Activated T-cell treated with anti-CD3 and anti-CD28 coated beads for 24 hours (primary cell): ENCODE measurements around the gene TENM3.
"Not testable (repeated sequence)": the region's sequence is repeated elsewhere in the genome, so short reads cannot be mapped to it uniquely, and the experiment has no call there.

ENCODE experiments used
- DNase-seq: peaks from one replicate; pipeline ENCODE4 v3.0.0-alpha.2; 2020; ENCODE audit warnings: low read depth

The TENM3 gene

DNA sequence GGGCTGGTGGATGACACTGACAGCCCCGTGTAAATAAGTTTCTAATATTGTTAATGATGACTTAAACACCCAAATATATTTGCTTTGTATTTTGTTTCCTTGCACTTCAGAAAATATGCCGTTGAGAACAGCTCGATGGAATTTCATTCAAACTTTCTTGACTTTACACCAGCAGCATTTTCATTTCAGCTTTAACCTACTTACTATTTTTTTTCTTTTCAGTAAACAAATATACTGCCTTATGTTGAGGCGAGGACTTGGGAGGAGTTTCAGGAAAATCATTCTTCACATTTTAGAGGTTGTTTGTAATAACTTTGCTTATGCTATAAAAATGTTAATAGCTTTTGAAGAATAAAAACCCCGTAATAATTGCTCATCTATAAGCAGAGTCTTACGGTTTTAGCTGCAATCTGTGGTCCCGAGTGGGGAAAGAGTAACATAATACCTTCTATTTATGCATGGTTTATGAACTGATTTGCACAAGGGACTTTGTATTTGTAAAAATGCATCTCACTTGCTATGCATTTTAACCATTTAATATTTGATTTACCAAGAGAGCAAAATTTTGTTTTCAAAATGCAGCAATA is 14.1 kb upstream of the TENM3 start:
- no peak for DNase-seq

DNA sequence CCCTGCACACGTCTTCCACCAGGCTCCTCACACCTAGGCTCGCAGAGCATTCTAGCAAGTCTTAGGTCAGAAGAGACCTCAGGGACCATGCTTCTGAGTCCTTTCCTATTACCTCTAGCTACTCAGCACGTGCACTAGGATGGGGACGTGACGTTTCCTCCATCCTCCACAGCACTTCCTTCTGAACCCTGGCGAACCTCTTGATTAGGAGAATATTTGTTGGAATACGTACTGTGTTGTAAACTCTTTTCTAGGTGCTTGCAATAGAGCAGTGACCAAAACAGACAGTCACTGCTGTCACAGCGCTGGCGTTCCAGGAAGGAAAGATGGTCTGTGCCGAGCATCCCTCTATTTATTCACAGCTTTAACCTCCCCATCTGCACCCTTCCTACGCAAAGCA is 12.9 kb upstream of the TENM3 start:
- no peak for DNase-seq

DNA sequence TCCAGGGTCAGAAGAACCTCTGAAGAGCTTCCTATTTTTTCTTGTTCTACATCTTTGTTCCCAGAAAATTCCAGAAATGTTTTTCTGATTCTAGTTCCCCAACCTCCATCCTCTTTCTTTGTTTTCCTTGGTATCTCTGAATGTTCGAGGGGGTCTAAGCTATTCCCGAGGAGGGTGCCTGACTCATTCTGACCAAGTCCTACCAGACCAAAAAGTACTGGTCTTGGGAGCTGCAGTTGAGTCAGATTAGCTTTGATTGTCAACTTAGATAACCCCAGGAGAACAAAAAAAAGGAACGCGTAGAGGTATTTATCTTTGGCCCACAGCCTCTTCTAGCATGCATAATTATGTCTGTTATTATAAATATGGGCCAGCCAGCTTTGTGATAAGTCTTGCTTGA is 12.1 kb upstream of the TENM3 start:
- no peak for DNase-seq

DNA sequence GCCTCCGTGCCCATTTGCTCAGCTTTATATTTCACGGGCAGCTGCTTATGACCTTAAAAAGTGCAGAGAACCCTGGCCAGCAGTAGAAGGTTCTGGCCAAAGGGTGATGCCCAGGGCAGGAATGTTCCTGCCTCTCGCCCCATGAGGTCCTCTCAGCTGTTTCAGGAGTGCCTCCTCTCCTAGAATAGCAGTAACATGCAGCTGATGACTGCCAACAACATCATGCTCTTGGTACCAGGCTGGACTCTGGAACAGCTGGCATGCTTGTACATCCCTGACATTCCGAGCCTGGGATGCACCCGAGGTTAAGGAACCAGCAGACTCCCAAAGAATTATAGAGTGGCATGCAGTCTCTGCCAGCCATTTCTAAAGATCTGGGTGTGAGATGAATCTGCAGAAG is 11.7 kb upstream of the TENM3 start:
- no peak for DNase-seq

DNA sequence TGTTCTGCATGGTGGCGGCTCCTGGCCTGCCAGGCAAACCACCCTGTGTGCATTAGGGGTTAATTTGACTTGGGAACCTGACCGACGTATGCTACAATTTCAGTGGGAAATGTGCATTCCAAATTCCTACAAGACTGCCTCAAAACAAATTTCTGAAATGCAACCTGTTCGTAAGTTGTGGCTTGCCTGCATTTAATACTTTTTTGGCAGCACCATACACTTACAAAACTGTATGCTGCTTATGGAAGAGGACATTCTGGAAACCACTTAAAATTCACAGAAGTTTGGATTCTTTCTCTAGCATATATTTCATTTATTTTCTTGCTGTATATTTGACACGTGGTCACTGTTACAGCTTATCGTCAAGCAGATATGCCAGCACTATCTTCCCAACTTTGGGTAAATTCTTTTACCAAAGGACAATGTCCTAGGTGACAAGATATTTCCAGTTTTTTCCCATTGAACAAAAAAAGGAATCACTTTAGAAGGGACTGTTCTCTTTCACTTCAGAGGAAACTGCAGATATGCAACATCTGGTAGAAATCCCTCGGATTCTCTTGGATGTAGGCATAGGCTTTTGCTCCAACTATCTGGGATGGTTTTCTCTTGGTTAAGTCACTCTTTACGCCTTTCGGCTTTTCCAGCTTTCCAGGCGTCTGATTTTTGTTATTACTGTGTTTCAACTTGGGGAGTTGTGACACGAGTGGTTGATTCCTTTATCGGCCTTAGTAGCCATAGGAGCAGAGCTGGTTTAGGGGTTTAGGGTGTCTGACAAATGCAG is 9.7 kb upstream of the TENM3 start:
- DNase-seq, result no peak

DNA sequence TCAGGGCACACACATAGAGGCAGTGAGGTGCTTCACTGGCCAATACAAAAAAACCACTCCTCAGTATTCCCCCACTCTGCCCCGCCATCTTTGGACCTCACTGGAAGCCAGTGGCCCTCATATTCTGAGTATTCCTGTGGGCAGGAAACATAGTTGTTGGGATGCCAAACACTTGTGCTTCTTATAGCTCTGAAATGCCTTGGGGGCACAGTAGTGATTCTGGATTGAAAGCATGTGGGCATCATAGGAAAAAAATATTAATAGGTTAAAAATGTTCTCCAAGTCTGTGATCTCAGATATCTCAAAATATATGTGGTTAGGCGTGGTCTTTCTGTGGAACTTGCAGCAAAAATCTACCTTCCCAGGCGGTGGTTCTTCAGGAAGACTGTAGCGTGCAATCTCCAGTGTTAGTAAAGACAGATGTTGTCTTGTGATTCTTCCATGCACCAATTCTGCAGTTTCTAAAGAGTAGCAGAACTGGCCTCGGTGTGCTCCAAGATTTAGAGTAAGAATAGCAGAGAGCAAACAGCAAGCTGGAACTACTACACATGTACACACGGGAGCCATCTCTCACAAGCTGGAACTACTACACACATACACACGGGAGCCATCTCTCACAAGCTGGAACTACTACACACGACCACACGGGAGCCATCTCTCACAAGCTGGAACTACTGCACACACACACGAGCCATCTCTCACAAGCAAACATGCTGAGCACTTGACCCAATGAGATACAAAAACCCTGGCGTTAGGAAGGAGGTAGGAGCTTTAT is 8.0 kb upstream of the TENM3 start:
- no peak for DNase-seq

DNA sequence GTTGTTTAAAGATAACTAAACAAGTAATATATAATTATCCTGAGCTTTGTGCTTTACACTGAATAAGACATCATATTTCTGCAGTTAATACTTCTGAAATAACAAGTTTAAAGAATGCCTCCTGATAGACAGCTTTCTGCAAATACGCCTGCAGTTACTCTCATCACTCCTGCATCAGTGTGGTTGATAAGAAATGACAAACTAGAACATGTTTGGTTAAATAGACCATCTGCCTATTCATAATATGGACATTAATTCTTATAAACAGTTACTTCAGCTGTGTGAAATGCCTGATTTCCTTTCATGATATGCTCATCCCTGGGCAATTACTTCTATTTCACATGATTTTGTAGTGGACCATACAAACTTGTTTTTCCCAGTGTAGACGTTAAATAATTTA is 7.0 kb upstream of the TENM3 start:
- no peak for DNase-seq

DNA sequence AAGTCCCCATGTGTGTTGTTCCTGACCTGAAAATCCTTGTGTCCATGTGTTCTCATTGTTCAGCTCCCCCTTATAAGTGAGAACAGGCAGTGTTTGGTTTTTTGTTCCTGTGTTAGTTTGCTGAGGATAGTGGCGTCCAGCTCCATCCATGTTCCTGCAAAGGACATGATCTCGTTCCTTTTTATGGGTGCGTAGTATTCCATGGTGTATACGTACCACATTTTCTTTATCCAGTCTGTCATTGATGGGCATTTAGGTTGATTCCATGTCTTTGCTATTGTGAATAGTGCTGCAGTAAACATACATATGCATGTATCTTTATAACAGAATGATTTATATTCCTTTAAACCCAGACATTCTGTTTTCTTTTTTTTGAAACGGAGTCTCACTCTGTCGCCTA is 6.2 kb upstream of the TENM3 start:
- not testable (repeated sequence) for DNase-seq

DNA sequence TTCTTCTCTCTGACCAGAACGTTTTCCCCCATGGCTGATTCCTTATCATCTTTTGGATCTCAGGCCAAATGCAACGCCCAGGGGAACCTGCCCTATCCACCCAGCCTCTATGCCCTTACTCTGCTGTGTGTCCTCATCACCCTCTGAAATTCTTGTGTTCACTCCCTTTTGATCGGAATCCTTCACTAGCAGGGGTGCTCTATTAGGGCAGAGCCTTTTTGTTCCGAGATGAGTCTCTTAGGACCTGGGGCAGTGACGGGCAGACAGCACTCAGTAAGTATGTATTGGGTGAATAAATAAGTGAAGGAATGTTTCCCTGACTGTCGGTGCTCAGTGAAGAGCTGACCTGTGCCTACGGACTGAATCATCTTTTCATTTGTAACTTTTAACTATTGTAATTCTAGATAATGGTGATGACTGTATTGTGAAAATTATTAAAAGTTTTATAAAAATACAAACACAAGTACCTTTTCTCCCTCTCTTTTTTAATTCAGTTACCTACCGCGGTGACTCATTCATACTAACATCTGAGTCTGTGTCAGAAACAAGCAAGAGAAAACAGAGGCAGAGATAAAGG is 4.8 kb upstream of the TENM3 start:
- no peak for DNase-seq

DNA sequence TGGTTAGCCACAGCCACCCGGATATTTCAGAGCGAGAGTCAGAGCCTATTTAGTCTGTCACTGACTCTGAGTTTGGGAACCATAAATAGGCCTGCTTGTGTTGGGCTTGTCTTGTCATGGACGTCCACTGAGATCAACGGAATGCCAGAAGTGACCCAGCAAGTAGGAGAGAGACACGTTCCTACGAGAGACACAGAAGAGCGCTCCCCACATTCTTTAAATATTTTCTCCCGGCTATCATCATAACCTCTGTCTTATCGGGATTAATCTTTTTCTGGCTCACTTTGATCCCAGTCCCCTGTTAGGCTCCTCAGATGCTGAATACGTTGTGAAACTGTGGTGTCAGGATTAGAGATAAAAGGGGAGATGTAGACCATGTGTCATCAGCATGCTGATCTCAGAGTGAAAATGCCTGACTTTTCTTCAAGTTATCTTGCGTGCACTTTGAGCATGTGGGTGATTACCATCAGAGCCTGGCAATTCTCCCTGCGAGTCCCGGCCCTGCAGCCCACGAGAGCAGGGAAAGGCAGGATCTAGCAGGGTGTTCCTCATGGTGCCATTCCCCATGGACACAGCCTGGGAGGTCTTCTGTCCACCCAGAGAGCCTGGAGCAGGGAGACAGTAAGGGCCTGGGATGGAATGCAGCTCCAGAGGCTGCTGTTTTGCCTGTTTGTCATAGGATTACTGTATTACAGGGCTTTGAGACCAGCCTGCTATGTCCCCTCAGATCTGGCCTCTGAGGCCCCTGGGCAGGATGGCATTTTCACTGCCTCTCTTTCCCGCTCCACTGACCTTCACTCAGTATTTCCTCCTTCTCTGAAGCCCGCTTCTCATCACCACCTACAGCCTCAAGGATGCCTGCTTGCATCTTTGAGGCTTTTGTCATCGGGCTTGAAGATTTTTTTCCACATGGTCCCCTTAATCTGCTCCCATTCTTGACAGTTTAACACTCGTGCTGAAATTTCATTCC is 2.8 kb upstream of the TENM3 start:
- DNase-seq, result no peak

DNA sequence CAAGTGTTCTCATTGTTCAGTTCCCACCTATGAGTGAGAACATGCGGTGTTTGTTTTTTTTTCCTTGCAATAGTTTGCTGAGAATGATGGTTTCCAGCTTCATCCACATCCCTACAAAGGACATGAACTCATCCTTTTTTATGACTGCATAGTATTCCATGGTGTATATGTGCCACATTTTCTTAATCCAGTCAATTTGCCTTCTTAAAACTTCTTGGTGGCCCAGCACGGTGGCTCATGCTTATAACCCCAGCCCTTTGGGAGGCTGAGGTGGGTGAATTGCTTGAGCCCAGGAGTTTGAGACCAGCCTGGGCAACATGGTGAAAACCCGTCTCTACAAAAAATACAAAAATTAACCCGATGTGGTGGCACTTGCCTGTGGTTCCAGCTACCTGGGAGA is 942 bp upstream of the TENM3 start:
- not testable (repeated sequence) for DNase-seq

DNA sequence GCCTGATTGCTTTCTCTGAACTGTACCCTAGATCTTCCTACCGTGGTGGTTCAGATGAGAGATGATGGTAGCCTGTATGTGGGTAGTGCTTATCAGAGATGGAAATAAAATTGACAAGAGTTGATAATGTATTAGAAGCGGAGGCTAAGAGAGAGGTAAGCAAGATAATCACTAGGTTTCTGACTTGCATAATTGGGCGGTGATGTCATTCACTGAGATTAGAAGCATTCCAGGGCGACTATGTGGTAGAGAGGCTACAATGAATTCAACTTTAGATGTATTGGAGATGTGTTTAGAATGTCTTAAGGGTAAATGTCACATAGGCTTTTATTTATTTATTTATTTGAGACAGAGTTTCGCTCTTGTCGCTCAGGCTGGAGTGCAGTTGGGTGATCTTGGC is 415 bp upstream of the TENM3 start:
- no peak for DNase-seq

DNA sequence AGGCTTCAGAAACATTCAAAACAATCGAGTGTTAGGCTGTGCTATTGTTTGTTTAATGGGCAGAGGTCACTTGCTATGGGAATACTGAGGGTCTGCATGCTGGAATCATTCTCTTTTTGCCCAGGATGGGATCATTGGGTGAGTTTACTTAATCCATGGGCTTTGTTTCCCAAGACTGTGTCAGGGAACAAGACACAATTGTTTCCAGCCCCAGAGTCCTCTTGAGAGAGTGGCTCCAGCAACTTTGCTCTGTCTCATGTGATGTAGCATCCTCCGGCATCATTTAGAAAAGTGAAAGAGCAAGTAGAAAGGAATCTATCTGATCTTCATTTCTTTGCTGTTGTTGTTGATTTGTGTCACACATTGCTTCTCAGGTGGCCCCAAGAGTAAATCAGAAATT is 1.8 kb downstream of the TENM3 start:
- DNase-seq, result no peak

DNA sequence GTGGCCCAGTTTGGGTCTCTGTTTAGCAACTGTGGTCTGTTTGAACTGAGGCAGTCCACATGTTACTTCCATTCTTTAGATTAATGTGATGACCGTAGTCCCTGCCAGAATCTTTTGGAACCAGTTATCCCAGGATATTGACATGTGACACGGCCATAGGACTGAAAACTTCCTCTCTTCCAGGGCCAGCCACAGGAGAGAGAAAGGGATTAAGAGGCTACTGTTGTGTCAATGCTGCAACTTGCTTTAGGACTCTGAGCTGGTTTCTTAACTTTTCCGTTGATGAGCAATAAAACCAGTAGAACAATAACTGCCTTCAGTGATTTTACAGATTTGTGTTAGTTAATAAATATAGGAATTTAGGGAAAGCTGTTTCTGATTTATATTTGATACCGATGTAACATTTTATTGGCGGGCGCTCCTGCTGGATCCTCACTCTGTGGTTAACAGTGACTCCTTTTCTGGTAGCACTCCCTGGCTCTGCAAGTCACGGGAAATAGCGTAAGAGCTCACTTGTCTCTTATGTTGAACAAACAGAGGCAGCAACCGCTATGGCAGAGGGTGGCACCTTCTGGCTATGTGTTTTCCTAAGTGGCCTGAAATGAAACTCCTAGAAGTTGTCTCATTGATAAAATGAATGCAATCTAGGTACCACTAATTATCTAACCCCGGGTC is 2.5 kb downstream of the TENM3 start:
- no peak for DNase-seq

DNA sequence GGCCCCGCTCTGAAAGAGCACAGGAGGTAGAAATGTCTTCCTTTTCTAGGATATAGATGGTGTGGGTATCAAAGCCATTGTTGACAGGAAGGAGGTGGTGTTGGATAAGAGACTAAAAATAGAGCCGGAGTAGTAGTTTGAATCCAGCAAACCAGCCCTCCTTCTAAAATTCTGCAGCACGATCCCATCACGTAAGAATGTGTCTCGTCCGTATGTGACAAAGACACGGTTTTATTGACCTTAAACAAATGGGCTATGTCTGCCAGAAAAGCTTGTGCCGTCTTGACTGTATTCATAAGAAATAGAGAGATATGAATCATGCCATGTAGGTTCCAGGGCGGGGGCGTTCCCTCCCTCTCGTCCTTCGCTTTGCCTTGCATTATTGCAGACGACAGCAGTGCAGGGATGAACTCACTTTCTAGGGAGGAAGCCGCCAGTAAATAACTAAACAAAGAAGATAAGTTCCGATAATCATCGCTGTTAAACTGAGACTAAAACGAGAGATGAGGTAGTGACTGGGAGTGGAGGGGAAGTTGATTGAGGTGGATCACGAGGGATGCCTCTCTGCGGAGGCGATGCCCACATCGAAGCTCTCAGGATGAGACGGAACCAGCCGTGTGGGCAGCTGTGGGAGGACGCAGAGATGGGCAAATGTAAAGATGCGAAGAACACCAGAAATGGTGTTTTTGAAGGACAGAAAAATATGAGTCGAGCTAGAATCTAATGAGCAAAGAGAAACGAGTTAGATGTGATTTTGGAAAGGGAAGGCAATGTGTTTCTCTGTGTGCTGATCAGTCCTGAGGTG is 3.4 kb downstream of the TENM3 start:
- DNase-seq, result no peak

DNA sequence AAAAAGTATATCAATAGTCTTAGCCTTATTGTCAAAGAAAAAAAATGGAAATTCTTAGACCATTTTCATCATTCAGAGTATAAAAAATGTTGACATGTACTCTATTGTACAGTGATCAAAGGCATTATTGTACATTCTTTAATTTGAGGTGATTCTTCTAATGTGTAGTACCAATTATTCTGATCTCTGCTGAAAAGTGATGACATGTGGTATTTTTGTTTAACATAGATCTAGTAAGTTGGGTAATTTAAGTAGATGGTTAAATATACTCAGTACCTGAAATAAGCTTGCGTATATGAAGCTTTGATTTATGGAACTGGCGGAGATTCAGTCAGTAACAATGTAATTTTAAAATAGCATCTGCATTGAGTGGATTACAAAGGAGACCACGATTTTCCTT is 5.1 kb downstream of the TENM3 start:
- no peak for DNase-seq

DNA sequence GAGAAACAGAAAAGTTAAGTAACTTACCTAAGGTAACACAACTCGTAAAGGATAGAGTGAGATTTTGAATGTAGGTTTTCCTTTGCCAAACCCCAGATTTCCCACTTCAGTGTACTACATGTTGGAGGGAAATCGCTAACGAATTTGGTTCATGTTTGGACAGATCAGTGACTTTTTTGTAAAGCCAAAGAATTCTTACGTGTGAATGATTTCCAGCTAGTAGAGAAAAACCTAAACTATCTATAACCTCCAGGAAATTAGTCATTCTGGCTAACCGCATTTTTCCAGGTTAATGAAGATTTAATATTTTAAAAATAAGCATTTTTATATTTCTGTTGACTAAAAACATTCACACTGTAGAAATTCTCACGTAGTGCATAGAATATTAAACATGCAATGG is 7.2 kb downstream of the TENM3 start:
- DNase-seq, result no peak

DNA sequence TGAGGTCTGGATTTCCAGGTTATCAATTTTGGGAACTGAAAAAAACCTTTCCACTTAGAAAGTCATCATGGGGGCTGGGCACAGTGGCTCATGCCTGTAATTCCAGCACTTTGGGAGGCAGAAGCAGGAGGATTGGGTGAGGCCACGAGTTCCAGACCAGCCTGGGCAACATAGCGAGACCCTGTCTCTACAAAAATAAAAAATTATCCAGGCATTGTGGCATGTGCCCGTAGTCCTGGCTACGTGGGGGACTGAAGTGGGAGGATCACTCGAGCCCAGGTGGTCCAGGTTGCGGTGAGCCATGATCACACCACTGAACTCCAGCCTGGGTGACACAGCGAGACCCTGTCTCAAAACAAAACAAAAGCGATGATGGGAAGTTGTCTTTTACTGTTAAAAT is 7.9 kb downstream of the TENM3 start:
- DNase-seq, result no peak

DNA sequence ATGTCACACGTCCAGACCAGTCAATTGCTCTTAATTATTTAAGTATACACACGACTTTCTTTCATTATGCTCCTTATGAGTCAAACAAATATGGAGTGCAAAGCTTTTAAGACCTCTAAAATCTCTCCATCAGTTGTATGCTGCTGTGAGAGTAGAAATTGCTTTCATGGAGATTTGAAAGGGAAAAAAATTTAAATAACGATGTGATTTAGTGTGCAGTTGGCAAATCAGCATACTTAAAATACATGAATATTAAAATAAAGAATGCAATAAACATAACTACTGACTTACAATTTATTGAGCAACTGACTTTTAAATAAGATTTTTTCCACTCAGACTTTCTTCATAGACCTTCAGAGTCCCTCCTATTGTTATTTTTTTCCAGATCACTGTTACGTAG is 9.0 kb downstream of the TENM3 start:
- no peak for DNase-seq

DNA sequence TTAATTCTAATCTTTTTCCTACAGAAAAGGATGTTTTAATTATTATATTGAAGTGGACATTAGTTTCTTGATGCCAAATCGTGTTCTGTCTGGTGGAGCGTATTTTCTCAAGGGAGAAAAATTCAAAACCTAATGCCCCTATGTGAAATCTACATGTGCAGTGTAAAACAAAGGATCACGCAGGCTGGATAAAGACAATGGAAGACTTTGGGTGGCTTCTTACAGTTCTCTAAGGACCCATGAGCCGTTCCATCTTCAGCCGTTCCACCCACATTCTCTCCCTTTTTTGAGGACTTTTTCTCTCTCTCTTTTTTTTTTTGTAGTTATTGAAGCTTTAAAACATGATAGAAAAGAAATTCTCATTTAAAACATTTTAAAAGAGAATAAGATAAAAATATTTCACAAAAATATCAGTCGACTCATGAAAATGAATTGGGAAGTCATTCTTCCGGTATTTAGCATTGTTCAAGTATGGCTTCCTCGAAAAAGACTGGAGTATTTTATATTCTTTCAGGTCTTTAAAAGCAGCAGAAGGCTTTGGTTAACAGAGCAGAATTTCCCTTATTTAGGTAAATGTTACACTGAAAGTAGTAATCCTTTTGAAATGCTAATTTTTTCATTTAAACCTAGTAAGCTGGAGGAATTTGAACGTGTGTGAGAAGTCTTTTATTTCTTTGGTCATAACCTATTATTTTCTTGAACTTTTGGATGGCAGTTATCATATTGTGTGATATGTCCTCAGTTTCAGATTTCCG is 11.0 kb downstream of the TENM3 start:
- DNase-seq, result no peak
